Jurkat, Clone E6-1 (cell line): Measurements from ENCODE around the gene KASH5. TPM values are rescaled to one million over a fixed set of nuclear protein-coding genes. Genes with fewer than 3 reads are reported as not detected.

Experiments used
- DNase-seq: peaks from one replicate; pipeline ENCODE4 v3.0.0-alpha.2; 2011; ENCODE audit warnings: low read depth, low spot score
- H3K4me3 ChIP-seq: 2 replicates; pipeline ENCODE4 v1.5.1; 2011; ENCODE audit warnings: mild to moderate bottlenecking, low read length, control low read depth, moderate library complexity
- polyA plus RNA-seq: library from polyadenylated mRNA; unstranded; fragments of >200 nt; gene quantifications from one replicate; pipeline ENCODE4 v1.2.1, GENCODE V29; 2012; ENCODE audit warnings: missing spikeins; ENCODE audit not compliant: insufficient read length, insufficient read depth

The KASH5 gene
- not detected for polyA plus RNA-seq

GRCh38 chr19:49387936-49388372, at the start of gene KASH5:
KASH5 (plus strand) TSS chr19:49388249; CDS start chr19:49390884, 2,635 bp downstream.
- no peak within 1 kb of the TSS for H3K4me3 ChIP-seq
- DNase-seq, result no peak

- no peak overlapping the region for H3K4me3 ChIP-seq
- DNase-seq, result no peak
These were observed 49.3 kb upstream of the KASH5 start for GRCh38 chr19:49338691-49339300.

GRCh38 chr19:49339301-49340068, 48.6 kb upstream of the KASH5 start:
- no peak for DNase-seq
- H3K4me3 ChIP-seq, result no peak overlapping the region

- DNase-seq, result no peak
- no peak overlapping the region for H3K4me3 ChIP-seq
These were observed 47.8 kb upstream of the KASH5 start for GRCh38 chr19:49340069-49340864.

GRCh38 chr19:49340865-49341718, 47.0 kb upstream of the KASH5 start:
- no peak overlapping the region for H3K4me3 ChIP-seq
- DNase-seq, result no peak

GRCh38 chr19:49342291-49342721, 45.7 kb upstream of the KASH5 start:
- H3K4me3 ChIP-seq, result no peak overlapping the region
- no peak for DNase-seq

GRCh38 chr19:49343123-49343522, 44.9 kb upstream of the KASH5 start:
- no peak overlapping the region for H3K4me3 ChIP-seq
- DNase-seq, result no peak

GRCh38 chr19:49344505-49345423, 43.3 kb upstream of the KASH5 start:
- DNase-seq, result no peak
- H3K4me3 ChIP-seq, result no peak overlapping the region

- no peak for DNase-seq
These were observed 40.9 kb upstream of the KASH5 start for GRCh38 chr19:49347191-49347590.

GRCh38 chr19:49347835-49348234, 40.2 kb upstream of the KASH5 start:
- DNase-seq, result peak; percentile 60
- H3K4me3 ChIP-seq, result no peak overlapping the region

More at GRCh38 chr19:49347191-49347590, 40.9 kb upstream of the KASH5 start:
- no peak overlapping the region for H3K4me3 ChIP-seq

- no peak for DNase-seq
- no peak overlapping the region for H3K4me3 ChIP-seq
These were observed 39.5 kb upstream of the KASH5 start for GRCh38 chr19:49348305-49349189.

GRCh38 chr19:49349567-49349966, 38.5 kb upstream of the KASH5 start:
- DNase-seq, result no peak
- H3K4me3 ChIP-seq, result no peak overlapping the region

- DNase-seq, result no peak
- H3K4me3 ChIP-seq, result no peak overlapping the region
These were observed 32.1 kb upstream of the KASH5 start for GRCh38 chr19:49355909-49356353.

GRCh38 chr19:49356382-49356781, 31.7 kb upstream of the KASH5 start:
- DNase-seq, result no peak
- no peak overlapping the region for H3K4me3 ChIP-seq

- H3K4me3 ChIP-seq, result no peak overlapping the region
- no peak for DNase-seq
These were observed 30.9 kb upstream of the KASH5 start for GRCh38 chr19:49357186-49357585.

- no peak overlapping the region for H3K4me3 ChIP-seq
These were observed 27.9 kb upstream of the KASH5 start for GRCh38 chr19:49359851-49360820.

More at GRCh38 chr19:49359851-49360820, 27.9 kb upstream of the KASH5 start:
- DNase-seq, result no peak
